Loucy (cell line): ENCODE measurements around the gene EOLA1.

Experiments
- EZH2phosphoT487 ChIP-seq: fragments of 200-600 bp; IDR thresholded peaks from 2 replicates; pipeline ENCODE4 v1.6.1; 2018; ENCODE audit warnings: antibody characterized with exemption, mild to moderate bottlenecking, moderate library complexity, borderline replicate concordance
- TF ChIP-seq, protein P1 (sequence below): fragments of 200-600 bp; sonication (generic); conservative IDR thresholded peaks from 2 replicates; pipeline ENCODE4 v1.5.1; 2014; ENCODE audit warnings: mild to moderate bottlenecking, antibody characterized with exemption, low read length

DNA sequence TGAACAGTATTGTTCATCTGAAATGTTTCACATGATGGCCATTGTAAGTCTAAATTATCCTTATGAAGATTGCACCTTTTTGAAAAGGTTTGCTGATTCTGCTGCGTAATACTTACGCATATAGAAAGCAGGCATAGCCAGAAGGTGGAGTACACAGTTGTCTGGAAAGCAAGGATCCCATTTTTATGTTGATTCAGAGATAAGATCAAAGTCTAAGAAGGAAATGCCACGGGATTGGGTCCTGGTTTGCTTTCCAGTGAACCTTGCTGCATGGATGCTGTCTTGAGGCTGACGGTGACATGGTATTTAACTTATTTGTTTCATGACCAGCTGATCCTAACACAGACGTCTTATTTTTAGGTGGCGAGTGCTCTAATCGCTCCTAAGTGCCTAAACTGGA lies 31.0 kb downstream of the EOLA1 start:
- TF ChIP-seq, protein P1, sequence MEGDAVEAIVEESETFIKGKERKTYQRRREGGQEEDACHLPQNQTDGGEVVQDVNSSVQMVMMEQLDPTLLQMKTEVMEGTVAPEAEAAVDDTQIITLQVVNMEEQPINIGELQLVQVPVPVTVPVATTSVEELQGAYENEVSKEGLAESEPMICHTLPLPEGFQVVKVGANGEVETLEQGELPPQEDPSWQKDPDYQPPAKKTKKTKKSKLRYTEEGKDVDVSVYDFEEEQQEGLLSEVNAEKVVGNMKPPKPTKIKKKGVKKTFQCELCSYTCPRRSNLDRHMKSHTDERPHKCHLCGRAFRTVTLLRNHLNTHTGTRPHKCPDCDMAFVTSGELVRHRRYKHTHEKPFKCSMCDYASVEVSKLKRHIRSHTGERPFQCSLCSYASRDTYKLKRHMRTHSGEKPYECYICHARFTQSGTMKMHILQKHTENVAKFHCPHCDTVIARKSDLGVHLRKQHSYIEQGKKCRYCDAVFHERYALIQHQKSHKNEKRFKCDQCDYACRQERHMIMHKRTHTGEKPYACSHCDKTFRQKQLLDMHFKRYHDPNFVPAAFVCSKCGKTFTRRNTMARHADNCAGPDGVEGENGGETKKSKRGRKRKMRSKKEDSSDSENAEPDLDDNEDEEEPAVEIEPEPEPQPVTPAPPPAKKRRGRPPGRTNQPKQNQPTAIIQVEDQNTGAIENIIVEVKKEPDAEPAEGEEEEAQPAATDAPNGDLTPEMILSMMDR, result no peak
- TF ChIP-seq EZH2phosphoT487, result no peak
